Breast epithelium (tissue), 3 donors: Measurements from ENCODE around the gene STX10.
A peak's percentile ranks its signal among the peaks of the same experiment; 100 is the strongest.

Experiments
- CTCF ChIP-seq, 3 donors: fragments of 450-650 bp; IDR thresholded peaks; one replicate each; pipeline ENCODE4 v1.5.1; 2016 to 2017; ENCODE audit warnings: antibody characterized with exemption in 3 of 3, mild to moderate bottlenecking in 3 of 3, moderate library complexity in 3 of 3
- POLR2A ChIP-seq: fragments of 450-650 bp; IDR thresholded peaks from one replicate; pipeline ENCODE4 v1.6.1; 2016; ENCODE audit warnings: antibody characterized with exemption, mild to moderate bottlenecking, moderate library complexity
- POLR2AphosphoS5 ChIP-seq, 3 donors: sonication (generic); formaldehyde crosslinking; IDR thresholded peaks; one replicate each; pipeline ENCODE4 v1.6.1; 2017; ENCODE audit warnings: antibody characterized with exemption in 3 of 3

GRCh38 chr19:13104360-13104847, 45.8 kb downstream of the STX10 start:
- TF ChIP-seq CTCF (IDR thresholded peaks at IDR 0.05) (peak; percentile 16 to 50 (median 48)), POLR2A (no peak), POLR2AphosphoS5 (IDR thresholded peaks at IDR 0.05) (peak; percentile 65 to 94 (median 92))
